ENCODE results near the gene WDTC1.

Gene WDTC1

DNA sequence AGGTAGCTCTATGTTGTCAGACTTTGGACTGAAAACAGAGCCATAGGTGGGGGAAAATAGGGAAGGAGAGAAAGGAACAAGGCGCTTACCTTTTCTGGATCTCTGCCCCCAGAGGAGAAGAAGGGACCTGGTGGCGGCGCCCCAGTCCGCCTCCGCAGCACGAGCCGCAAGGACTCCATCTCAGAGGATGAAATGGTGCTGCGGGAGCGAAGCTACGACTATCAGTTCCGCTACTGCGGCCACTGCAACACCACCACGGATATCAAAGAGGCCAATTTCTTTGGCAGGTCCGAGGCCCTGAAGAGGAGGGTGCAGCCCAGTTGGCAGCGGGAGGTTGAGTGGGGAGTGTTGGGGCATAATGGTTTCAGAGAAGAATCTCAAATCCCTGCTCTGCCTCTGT is 69.1 kb downstream of the WDTC1 start:
- no peak for DNase-seq (ENCODE audit: low spot score)
- TF ChIP-seq, protein P1, sequence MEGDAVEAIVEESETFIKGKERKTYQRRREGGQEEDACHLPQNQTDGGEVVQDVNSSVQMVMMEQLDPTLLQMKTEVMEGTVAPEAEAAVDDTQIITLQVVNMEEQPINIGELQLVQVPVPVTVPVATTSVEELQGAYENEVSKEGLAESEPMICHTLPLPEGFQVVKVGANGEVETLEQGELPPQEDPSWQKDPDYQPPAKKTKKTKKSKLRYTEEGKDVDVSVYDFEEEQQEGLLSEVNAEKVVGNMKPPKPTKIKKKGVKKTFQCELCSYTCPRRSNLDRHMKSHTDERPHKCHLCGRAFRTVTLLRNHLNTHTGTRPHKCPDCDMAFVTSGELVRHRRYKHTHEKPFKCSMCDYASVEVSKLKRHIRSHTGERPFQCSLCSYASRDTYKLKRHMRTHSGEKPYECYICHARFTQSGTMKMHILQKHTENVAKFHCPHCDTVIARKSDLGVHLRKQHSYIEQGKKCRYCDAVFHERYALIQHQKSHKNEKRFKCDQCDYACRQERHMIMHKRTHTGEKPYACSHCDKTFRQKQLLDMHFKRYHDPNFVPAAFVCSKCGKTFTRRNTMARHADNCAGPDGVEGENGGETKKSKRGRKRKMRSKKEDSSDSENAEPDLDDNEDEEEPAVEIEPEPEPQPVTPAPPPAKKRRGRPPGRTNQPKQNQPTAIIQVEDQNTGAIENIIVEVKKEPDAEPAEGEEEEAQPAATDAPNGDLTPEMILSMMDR (IDR thresholded peaks at IDR 0.05; ENCODE audit: extremely low read depth, missing control alignments) = no peak

DNA sequence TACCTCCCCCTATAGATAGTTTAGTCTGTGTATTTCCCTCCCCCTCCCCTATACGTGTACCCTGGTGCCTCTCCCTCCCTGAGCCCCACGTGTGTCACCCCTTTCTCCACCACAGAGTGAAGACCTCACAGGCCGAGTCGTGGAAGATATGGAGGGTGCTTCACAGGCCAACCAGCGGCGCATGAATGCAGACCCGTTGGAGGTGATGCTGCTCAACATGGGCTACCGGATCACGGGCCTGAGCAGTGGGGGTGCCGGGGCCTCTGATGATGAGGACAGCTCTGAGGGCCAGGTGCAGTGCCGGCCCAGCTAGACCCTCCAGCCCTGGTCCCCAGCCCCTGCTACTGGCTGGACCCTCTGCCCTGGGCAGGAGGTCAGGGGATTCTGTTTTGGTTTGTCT is 71.6 kb downstream of the WDTC1 start:
- no peak for DNase-seq (ENCODE audit: low spot score)
- TF ChIP-seq, protein P1 (IDR thresholded peaks at IDR 0.05; ENCODE audit: extremely low read depth, missing control alignments) = no peak

DNA sequence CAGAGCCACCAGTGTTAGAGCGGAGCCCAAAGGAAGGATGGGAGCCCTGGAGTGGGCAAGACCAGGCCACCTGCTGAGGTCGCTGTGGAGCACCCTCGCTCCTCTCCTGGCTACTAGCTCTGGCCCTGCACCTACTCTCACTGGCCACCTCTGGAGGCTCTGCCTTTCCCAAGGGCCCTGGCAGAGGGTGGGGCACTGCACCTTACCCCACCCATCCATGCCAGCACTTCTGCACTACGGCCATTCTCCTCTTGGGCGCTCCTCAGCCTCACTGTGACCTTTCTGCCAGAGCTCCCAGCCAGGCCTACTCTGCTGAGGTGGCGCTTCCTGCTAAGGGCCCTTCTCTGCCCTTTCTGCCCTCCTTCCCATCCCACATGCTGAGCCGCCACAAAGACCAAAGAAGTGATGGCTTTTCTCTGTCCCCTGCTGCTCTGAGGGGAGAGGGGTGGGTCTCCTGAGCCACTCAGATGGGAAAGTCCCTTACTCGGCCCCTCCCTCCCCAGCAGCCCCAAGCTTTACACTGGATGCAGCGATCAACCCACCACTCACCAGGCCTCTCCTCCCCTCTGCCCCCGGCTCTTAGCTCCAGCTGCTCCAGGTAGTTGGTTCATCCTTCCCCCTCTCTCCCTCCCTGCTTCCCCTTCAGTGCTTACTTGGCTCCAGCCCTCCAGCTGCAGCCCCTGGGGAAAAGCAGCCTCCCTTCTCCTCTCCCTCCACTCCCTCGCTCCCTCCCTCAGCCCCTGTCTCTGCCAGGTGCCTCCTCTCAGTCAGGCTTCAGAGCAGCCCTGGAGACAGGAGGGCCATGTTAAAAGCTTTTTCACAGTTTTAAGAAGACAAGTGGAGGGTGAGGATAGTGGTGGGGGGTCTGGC is 72.7 kb downstream of the WDTC1 start:
- TF ChIP-seq, protein P1 (IDR thresholded peaks at IDR 0.05; ENCODE audit: extremely low read depth, missing control alignments) = no peak
- DNase-seq (ENCODE audit: low spot score) = no peak

DNA sequence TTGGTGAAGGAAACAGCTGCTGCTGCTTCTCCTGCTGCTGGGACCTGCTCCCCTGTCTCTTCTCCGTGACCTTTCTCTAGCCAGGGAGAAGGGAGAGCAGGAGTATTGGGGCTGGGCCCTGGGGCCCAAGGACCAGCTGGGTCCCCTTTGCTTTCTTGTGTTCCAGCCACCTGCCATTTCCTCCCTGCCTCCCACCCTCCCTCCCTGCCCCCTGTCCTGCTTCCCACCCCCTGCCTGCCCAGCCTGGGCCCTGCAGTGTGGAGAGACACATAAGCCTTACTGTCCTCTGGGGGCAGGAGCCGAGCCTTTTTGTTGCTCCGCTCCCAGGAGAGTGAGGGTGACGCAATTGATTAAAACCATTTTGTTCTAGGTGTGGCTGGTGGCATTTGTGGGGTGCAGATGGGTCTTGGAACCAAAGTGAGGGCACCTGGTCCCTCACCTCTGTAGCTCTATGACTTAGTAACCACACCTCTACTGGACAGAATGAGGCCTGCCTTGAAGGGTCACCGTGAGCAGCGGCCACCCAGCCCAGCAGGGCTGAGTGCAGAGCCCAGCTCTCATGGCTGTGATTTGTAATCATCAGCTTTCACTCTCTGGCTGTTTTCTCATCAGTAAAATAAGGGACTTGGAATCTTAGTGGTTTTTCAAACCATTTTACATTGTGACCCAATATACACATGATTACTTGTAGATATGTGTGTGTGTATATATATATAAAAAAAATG is 73.6 kb downstream of the WDTC1 start:
- no peak for DNase-seq (ENCODE audit: low spot score)

DNA sequence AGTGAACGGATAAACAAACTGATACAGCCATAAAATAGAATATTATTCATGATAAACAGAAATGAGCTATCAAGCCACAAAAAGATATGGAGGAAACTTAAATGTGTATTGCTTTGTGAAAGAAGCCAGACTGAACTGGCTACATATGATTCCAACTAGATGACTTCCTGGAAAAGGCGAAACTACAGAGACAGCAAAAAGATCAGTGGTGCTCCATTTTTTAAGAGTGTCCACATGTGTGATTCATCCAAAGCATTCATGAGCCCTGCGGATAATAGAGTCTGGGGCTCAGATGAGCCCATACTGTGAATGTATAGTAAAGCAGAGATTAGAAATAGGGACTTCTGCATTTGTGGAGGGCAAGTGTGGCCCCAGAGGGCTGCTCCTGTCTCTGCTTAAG is 79.7 kb downstream of the WDTC1 start:
- TF ChIP-seq, protein P1 (IDR thresholded peaks at IDR 0.05; ENCODE audit: extremely low read depth, missing control alignments) = no peak
- no peak for DNase-seq (ENCODE audit: low spot score)

More for the DNA sequence above, 73.6 kb downstream of the WDTC1 start:
- TF ChIP-seq, protein P1 (IDR thresholded peaks at IDR 0.05; ENCODE audit: extremely low read depth, missing control alignments) = no peak

DNA sequence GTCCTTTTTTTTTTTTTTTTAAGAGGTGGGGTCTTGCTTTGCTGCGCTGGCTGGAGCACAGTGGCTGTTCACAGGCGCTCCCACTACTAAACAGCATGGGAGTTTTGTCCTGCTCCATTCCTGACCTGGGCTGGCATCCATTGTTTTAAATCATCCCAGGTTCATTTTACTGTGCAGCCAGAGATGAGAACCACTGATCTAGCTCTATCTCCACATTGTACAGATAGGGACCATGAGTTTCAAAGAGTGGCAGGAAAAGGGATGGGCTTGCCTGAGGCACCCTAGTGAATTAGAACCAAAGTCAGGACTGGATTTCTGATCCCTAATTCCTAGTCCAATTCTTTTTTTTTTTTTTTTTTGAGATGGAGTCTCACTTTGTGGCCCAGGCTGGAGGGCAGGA is 80.3 kb downstream of the WDTC1 start:
- TF ChIP-seq, protein P1 (IDR thresholded peaks at IDR 0.05; ENCODE audit: extremely low read depth, missing control alignments) = no peak
- no peak for DNase-seq (ENCODE audit: low spot score)

DNA sequence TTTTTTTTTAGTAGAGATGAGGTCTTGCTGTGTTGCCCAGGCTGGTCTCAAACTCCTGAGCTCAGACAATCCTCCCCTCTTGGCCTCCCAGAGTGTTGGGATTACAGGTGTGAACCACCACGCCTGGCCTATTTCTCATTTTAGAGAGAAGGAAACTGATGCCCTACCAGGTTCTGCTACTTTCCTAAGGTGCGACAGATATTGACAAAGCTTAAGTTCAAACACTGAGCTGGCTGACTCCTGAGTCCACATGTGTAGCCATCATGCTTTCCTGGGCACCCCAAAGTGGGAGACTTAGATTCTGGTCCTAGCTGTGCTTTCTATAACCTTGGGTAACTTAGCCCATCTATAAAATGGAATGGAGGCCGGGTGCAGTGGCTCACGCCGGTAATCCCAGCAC is 82.4 kb downstream of the WDTC1 start:
- DNase-seq (ENCODE audit: low spot score) = no peak
- TF ChIP-seq, protein P1 (IDR thresholded peaks at IDR 0.05; ENCODE audit: extremely low read depth, missing control alignments) = no peak
